ENCODE results near the gene DPH5. TPM values are rescaled to one million over a fixed set of nuclear protein-coding genes. Genes with fewer than 3 reads are reported as not detected.

DPH5 gene
- total RNA-seq, 1 donor from 2014 or later = 31.9 TPM

DNA sequence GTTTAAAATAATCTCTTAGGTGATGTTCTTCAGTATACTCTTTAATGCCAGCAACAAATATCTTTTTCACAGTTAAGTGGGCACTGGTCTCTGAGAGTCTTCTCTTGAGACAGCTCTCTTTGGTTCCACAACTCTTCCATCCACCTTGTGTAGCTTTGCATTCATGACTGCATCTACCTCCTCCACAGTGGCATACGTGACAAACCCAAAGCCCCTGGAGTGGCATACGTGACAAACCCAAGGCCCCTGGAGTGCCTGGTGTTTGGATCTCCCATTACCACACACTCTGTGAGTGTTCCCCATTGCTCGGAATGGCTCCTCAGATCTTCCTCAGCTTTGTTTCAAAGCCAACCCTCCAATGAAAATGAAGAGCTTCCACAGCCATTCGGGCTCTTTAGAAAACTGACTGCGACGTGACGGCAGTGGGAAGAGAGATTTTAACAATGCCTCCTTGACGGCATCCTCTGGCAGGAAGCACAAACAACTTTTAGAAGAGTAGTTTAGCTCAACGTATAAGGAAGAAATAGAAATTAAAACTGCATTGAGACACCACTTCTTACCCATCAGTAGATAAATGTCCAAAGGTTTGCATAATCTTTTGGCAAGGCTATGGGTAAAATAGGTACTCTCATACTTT, 83.9 kb downstream of the DPH5 start:
- no peak for DNase-seq

DNA sequence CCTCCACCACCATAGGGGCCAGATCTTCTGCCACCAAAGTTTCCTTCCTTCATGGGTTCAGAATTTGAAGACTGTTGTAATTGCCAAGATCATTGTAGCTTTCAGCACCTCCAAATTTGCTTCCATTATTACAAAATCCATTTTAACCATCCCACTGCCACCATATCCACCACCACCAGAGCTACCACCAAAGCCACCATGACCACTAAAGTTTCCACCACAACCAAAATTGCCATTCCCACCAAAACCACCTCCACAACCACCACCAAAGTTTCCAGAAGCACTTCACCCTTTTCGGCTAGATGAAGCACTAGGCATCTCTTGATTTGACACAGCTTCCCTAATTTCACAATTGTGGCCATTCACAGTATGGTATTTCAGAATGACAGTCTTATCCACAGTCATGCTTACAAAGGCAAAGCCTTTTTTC, 84.5 kb downstream of the DPH5 start:
- DNase-seq = no peak

Other genes with a start within 250 kb of the DPH5 start
- gene EXTL2, start 130.9 kb downstream of the DPH5 start, total RNA-seq = 27.7 TPM
- gene SLC30A7, start 129.7 kb downstream of the DPH5 start, total RNA-seq = 19.1 TPM
- gene S1PR1, start 211.2 kb upstream of the DPH5 start, total RNA-seq = 28.9 TPM

Data from tongue (tissue), 2 donors.